Duodenal mucosa (tissue), 2 donors: Measurements from ENCODE around the gene NHLRC2.

Experiments used
- H3K27ac ChIP-seq: one replicate; pipeline ENCODE4 v1.7.0; 2013; ENCODE audit warnings: low read depth, low read length
- H3K27me3 ChIP-seq, 2 donors: one replicate each; pipeline ENCODE4 v1.7.0; 2013; ENCODE audit warnings: low read length in 2 of 2, control low read depth in 1 of 2; ENCODE audit not compliant: insufficient read depth in 2 of 2, control insufficient read depth in 1 of 2
- H3K36me3 ChIP-seq, 2 donors: one replicate each; pipeline ENCODE4 v1.7.0; 2013; ENCODE audit warnings: low read length in 2 of 2, control low read depth in 1 of 2; ENCODE audit not compliant: insufficient read depth in 2 of 2, control insufficient read depth in 1 of 2
- H3K4me1 ChIP-seq, 2 donors: one replicate each; pipeline ENCODE4 v1.7.0; 2013; ENCODE audit warnings: low read length in 2 of 2, control low read depth in 1 of 2; ENCODE audit not compliant: insufficient read depth in 2 of 2, control insufficient read depth in 1 of 2
- H3K4me3 ChIP-seq, 2 donors: one replicate each; pipeline ENCODE4 v1.7.0; 2013; ENCODE audit warnings: low read length in 2 of 2, low read depth in 1 of 2
- H3K9ac ChIP-seq, 2 donors: one replicate each; pipeline ENCODE4 v1.7.0; 2013; ENCODE audit warnings: low read length in 2 of 2, low read depth in 1 of 2
- H3K9me3 ChIP-seq, 2 donors: one replicate each; pipeline ENCODE4 v1.7.0; 2013; ENCODE audit warnings: low read length in 2 of 2, control low read depth in 1 of 2; ENCODE audit not compliant: control insufficient read depth in 1 of 2

The NHLRC2 gene

GRCh38 chr10:113965683-113966082 is 111.2 kb downstream of the NHLRC2 start:
- H3K27ac ChIP-seq = no peak overlapping the region
- no peak overlapping the region for H3K4me3 ChIP-seq
- no peaks in the 10 kb centered on the region for H3K27me3 ChIP-seq
- H3K9ac ChIP-seq = no peak overlapping the region
- no peaks in the 10 kb centered on the region for H3K36me3 ChIP-seq
- H3K4me1 ChIP-seq = peaks cover 16 to 22% of the 10 kb centered on the region in 2 donors
- H3K9me3 ChIP-seq = no peaks in the 10 kb centered on the region
